HepG2 (cell line): Measurements from ENCODE around the gene ZNF503. TPM values are rescaled to one million over a fixed set of nuclear protein-coding genes. Genes with fewer than 3 reads are reported as not detected.
A peak's percentile ranks its signal among the peaks of the same experiment; 100 is the strongest.

ENCODE experiments used
- AGO2 ChIP-seq: fragments of 200-400 bp; formaldehyde crosslinking; optimal IDR thresholded peaks from 2 replicates; pipeline ENCODE3; 2017; ENCODE audit warnings: mild to moderate bottlenecking, low read depth, low read length, moderate library complexity
- MAZ ChIP-seq, 2 experiments: sonication (generic) in 1 of 2; formaldehyde crosslinking in 1 of 2; IDR thresholded peaks; 2 replicates each; pipeline versions ENCODE4 v1.5.0 to v1.6.1; 2012 to 2020; ENCODE audit warnings: low read depth in 2 of 2, mild to moderate bottlenecking in 2 of 2, borderline replicate concordance in 1 of 2, improper control_type of control experiment in 1 of 2, low read length in 1 of 2, missing genetic modification reagents in 1 of 2, moderate library complexity in 1 of 2
- POLR2A ChIP-seq, 2 experiments: IDR thresholded peaks; 2 replicates each; pipeline ENCODE4 v1.6.1; 2011; ENCODE audit warnings: low read depth in 2 of 2, low read length in 2 of 2, mild to moderate bottlenecking in 1 of 2, moderate library complexity in 1 of 2; ENCODE audit not compliant: insufficient read depth in 1 of 2
- SP5 ChIP-seq: IDR thresholded peaks from 2 replicates; pipeline ENCODE4 v1.6.1; 2016; ENCODE audit warnings: low read depth, borderline replicate concordance
- ZBTB21 ChIP-seq: sonication (generic); formaldehyde crosslinking; IDR thresholded peaks from 2 replicates; pipeline ENCODE4 v1.4.0; 2020; ENCODE audit warnings: missing genetic modification reagents
- ZBTB7A ChIP-seq: sonication (generic); formaldehyde crosslinking; IDR thresholded peaks from 2 replicates; pipeline ENCODE4 v1.8.0; 2022; ENCODE audit warnings: mild to moderate bottlenecking, missing genetic modification reagents
- ZMYM3 ChIP-seq: sonication (generic); formaldehyde crosslinking; IDR thresholded peaks from 2 replicates; pipeline ENCODE4 v1.5.1; 2020; ENCODE audit warnings: mild to moderate bottlenecking, missing genetic modification reagents
- ZNF205 ChIP-seq: IDR thresholded peaks from 2 replicates; pipeline ENCODE4 v1.6.1; 2018; ENCODE audit warnings: missing biosample characterization, missing genetic modification reagents
- ZNF260 ChIP-seq: sonication (generic); formaldehyde crosslinking; IDR thresholded peaks from 2 replicates; pipeline ENCODE4 v1.4.0; 2020; ENCODE audit warnings: missing genetic modification reagents, low read depth, mild to moderate bottlenecking, borderline replicate concordance
- polyA plus RNA-seq, 8 experiments: library from polyadenylated mRNA; depleted of rRNA in 3 of 8; stranded (reverse) in 7 of 8; unstranded in 1 of 8; fragments of >200 nt; fragmentation: Illumina TruSeq in 4 of 8; extraction: Trizol in 4 of 8; gene quantifications; 2 replicates each; pipeline versions ENCODE4 v1.2.1 to v1.2.3, GENCODE V29; 2011 to 2016; ENCODE audit warnings: low read depth in 4 of 8, missing spikeins in 1 of 8, mixed read lengths in 1 of 8; ENCODE audit not compliant: insufficient read depth in 1 of 8
- total RNA-seq, 5 experiments: library from RNA; depleted of rRNA; stranded (reverse); fragments of >200 nt; fragmentation: Illumina TruSeq; extraction: Trizol; gene quantifications; 2 replicates each; pipeline ENCODE4 v1.2.3, GENCODE V29; 2016; ENCODE audit warnings: low read depth in 1 of 5
- TF ChIP-seq, protein P1 (sequence below): IDR thresholded peaks from 2 replicates; pipeline ENCODE4 v1.6.1; 2012; ENCODE audit warnings: inconsistent platforms
- TF ChIP-seq, protein P2 (sequence below): sonication (generic); formaldehyde crosslinking; IDR thresholded peaks from 2 replicates; pipeline ENCODE4 v1.4.0; 2020; ENCODE audit warnings: missing genetic modification reagents, borderline replicate concordance
- TF ChIP-seq, protein P3 (sequence below): sonication (generic); formaldehyde crosslinking; IDR thresholded peaks from 2 replicates; pipeline ENCODE4 v1.5.1; 2020; ENCODE audit warnings: mild to moderate bottlenecking, missing genetic modification reagents, moderate library complexity
- TF ChIP-seq, protein P4 (sequence below): sonication (generic); formaldehyde crosslinking; IDR thresholded peaks from 2 replicates; pipeline ENCODE4 v1.5.0; 2020; ENCODE audit warnings: mild to moderate bottlenecking, missing genetic modification reagents, borderline replicate concordance

Gene ZNF503
- total and polyA plus RNA-seq, 2 of the 13 experiments (the other 11 are each of a cell fraction or from before 2014, with no cell fraction given), result 2.7 to 8.3 TPM

DNA sequence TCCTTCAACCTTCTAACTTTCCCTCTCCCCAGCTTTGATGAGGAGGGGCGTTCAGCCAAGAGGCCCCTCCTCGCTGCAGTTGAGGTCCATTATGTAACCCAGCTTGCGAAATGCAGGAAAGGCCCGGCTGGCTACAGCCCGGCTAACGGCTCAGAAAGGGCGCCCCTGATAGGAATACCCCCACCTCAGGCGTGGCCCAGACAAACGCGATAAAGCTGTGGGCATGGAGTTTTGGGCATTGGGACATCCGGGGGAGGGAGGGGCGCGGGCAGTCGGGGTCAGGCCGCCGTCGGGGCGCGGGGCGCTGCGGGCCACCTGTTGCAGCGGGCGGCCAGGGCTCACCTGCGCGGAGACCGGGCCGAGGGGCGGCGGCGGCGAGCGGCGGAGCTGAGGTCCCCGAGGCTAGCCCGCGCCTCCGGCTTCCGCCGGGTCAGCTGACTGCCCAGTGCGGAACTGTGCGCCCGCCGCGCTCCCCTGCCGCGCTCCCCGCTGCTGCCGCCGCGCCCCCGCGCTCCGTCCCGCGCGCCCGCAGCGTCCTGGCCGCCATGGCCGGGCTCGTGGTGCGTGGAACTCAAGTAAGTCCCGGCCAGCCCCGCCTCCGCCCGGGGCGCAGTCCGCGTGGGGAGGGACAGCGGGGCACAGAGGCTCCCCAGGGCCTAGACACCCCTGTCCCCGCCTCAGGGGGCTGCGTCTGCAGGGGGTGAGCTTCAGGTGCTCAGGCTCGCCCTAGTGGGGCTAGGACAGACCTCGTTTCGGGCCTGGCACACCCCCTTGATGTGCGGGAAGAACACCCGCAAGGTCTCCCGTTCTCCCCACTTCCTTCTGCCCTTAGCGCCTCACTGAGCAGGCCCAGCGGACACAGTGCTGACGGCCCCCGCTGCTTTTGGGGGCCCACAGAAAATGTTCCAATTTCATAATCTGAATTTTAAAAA is 29.9 kb upstream of the ZNF503 start, which contains the start of gene LRMDA (continued):
- TF ChIP-seq AGO2, result peak; percentile 90
- TF ChIP-seq, protein P1, sequence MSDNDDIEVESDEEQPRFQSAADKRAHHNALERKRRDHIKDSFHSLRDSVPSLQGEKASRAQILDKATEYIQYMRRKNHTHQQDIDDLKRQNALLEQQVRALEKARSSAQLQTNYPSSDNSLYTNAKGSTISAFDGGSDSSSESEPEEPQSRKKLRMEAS, result peak; percentile 65
- TF ChIP-seq, protein P2, sequence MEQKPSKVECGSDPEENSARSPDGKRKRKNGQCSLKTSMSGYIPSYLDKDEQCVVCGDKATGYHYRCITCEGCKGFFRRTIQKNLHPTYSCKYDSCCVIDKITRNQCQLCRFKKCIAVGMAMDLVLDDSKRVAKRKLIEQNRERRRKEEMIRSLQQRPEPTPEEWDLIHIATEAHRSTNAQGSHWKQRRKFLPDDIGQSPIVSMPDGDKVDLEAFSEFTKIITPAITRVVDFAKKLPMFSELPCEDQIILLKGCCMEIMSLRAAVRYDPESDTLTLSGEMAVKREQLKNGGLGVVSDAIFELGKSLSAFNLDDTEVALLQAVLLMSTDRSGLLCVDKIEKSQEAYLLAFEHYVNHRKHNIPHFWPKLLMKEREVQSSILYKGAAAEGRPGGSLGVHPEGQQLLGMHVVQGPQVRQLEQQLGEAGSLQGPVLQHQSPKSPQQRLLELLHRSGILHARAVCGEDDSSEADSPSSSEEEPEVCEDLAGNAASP (CRISPR knock-in tag), result peak; percentile 61; the same call in 1 of the 2 replicates
- TF ChIP-seq, protein P3, sequence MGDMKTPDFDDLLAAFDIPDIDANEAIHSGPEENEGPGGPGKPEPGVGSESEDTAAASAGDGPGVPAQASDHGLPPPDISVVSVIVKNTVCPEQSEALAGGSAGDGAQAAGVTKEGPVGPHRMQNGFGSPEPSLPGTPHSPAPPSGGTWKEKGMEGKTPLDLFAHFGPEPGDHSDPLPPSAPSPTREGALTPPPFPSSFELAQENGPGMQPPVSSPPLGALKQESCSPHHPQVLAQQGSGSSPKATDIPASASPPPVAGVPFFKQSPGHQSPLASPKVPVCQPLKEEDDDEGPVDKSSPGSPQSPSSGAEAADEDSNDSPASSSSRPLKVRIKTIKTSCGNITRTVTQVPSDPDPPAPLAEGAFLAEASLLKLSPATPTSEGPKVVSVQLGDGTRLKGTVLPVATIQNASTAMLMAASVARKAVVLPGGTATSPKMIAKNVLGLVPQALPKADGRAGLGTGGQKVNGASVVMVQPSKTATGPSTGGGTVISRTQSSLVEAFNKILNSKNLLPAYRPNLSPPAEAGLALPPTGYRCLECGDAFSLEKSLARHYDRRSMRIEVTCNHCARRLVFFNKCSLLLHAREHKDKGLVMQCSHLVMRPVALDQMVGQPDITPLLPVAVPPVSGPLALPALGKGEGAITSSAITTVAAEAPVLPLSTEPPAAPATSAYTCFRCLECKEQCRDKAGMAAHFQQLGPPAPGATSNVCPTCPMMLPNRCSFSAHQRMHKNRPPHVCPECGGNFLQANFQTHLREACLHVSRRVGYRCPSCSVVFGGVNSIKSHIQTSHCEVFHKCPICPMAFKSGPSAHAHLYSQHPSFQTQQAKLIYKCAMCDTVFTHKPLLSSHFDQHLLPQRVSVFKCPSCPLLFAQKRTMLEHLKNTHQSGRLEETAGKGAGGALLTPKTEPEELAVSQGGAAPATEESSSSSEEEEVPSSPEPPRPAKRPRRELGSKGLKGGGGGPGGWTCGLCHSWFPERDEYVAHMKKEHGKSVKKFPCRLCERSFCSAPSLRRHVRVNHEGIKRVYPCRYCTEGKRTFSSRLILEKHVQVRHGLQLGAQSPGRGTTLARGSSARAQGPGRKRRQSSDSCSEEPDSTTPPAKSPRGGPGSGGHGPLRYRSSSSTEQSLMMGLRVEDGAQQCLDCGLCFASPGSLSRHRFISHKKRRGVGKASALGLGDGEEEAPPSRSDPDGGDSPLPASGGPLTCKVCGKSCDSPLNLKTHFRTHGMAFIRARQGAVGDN, result peak; percentile 82
- TF ChIP-seq, protein P4, sequence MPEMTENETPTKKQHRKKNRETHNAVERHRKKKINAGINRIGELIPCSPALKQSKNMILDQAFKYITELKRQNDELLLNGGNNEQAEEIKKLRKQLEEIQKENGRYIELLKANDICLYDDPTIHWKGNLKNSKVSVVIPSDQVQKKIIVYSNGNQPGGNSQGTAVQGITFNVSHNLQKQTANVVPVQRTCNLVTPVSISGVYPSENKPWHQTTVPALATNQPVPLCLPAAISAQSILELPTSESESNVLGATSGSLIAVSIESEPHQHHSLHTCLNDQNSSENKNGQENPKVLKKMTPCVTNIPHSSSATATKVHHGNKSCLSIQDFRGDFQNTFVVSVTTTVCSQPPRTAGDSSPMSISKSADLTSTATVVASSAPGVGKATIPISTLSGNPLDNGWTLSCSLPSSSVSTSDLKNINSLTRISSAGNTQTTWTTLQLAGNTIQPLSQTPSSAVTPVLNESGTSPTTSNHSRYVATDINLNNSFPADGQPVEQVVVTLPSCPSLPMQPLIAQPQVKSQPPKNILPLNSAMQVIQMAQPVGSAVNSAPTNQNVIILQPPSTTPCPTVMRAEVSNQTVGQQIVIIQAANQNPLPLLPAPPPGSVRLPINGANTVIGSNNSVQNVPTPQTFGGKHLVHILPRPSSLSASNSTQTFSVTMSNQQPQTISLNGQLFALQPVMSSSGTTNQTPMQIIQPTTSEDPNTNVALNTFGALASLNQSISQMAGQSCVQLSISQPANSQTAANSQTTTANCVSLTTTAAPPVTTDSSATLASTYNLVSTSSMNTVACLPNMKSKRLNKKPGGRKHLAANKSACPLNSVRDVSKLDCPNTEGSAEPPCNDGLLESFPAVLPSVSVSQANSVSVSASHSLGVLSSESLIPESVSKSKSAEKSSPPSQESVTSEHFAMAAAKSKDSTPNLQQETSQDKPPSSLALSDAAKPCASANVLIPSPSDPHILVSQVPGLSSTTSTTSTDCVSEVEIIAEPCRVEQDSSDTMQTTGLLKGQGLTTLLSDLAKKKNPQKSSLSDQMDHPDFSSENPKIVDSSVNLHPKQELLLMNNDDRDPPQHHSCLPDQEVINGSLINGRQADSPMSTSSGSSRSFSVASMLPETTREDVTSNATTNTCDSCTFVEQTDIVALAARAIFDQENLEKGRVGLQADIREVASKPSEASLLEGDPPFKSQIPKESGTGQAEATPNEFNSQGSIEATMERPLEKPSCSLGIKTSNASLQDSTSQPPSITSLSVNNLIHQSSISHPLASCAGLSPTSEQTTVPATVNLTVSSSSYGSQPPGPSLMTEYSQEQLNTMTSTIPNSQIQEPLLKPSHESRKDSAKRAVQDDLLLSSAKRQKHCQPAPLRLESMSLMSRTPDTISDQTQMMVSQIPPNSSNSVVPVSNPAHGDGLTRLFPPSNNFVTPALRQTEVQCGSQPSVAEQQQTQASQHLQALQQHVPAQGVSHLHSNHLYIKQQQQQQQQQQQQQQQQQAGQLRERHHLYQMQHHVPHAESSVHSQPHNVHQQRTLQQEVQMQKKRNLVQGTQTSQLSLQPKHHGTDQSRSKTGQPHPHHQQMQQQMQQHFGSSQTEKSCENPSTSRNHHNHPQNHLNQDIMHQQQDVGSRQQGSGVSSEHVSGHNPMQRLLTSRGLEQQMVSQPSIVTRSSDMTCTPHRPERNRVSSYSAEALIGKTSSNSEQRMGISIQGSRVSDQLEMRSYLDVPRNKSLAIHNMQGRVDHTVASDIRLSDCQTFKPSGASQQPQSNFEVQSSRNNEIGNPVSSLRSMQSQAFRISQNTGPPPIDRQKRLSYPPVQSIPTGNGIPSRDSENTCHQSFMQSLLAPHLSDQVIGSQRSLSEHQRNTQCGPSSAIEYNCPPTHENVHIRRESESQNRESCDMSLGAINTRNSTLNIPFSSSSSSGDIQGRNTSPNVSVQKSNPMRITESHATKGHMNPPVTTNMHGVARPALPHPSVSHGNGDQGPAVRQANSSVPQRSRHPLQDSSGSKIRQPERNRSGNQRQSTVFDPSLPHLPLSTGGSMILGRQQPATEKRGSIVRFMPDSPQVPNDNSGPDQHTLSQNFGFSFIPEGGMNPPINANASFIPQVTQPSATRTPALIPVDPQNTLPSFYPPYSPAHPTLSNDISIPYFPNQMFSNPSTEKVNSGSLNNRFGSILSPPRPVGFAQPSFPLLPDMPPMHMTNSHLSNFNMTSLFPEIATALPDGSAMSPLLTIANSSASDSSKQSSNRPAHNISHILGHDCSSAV (CRISPR knock-in tag), result no peak
- peak in 1 of 2 experiments; percentile 14; a peak in 2 of 4 replicates for TF ChIP-seq POLR2A (IDR thresholded peaks at IDR 0.05; ENCODE audit: insufficient read depth in 1 of 2, low read depth in 2 of 2, low read length in 2 of 2)
- peak; percentile 22; the same call in 1 of the 2 replicates for TF ChIP-seq ZBTB21 (CRISPR knock-in tag)
- TF ChIP-seq ZNF260 (CRISPR knock-in tag), result no peak
- TF ChIP-seq MAZ (IDR thresholded peaks at IDR 0.05; ENCODE audit: borderline replicate concordance, low read depth, low read length), result 0 out of 2 replicates have a peak, but pooled peaks have one; percentile 18
- 0 out of 2 replicates have a peak, but pooled peaks have one; percentile 57 for TF ChIP-seq MAZ (CRISPR knock-in tag; IDR thresholded peaks at IDR 0.05; ENCODE audit: low read depth)
- TF ChIP-seq SP5 (CRISPR knock-in tag), result peak; percentile 65
- TF ChIP-seq ZMYM3, result peak; percentile 44; the same call in 1 of the 2 replicates
- TF ChIP-seq ZBTB7A (CRISPR knock-in tag), result peak; percentile 87
- TF ChIP-seq ZNF205, result peak; percentile 45; the same call in 1 of the 2 replicates
